ENCODE results near the gene UBL3.

Gene UBL3

GRCh38 chr13:29758531-29759114 lies 91.8 kb downstream of the UBL3 start:
- DNase-seq (ENCODE audit: low read depth in 2 of 2) = peak; percentile 12 to 17

GRCh38 chr13:29756506-29756905 lies 93.9 kb downstream of the UBL3 start:
- no peak for DNase-seq (ENCODE audit: low read depth in 2 of 2)

- no peak for DNase-seq (ENCODE audit: low read depth in 2 of 2)
These were observed 96.0 kb downstream of the UBL3 start for GRCh38 chr13:29754473-29754806.

GRCh38 chr13:29753618-29754472 lies 96.6 kb downstream of the UBL3 start:
- DNase-seq (ENCODE audit: low read depth in 2 of 2) = no peak

GRCh38 chr13:29752175-29752574 lies 98.2 kb downstream of the UBL3 start:
- no peak for DNase-seq (ENCODE audit: low read depth in 2 of 2)

GRCh38 chr13:29750183-29750530 lies 100.3 kb downstream of the UBL3 start:
- DNase-seq (ENCODE audit: low read depth in 2 of 2) = no peak

GRCh38 chr13:29749401-29750182 lies 100.8 kb downstream of the UBL3 start:
- no peak for DNase-seq (ENCODE audit: low read depth in 2 of 2)

- DNase-seq (ENCODE audit: low read depth in 2 of 2) = no peak
These were observed 102.3 kb downstream of the UBL3 start for GRCh38 chr13:29748097-29748496.

- DNase-seq (ENCODE audit: low read depth in 2 of 2) = no peak
These were observed 104.2 kb downstream of the UBL3 start for GRCh38 chr13:29746148-29746677.

GRCh38 chr13:29745704-29746103 lies 104.7 kb downstream of the UBL3 start:
- no peak for DNase-seq (ENCODE audit: low read depth in 2 of 2)

GRCh38 chr13:29743201-29743786 lies 107.1 kb downstream of the UBL3 start:
- DNase-seq (ENCODE audit: low read depth in 2 of 2) = no peak

GRCh38 chr13:29740961-29741360 lies 109.5 kb downstream of the UBL3 start:
- DNase-seq (ENCODE audit: low read depth in 2 of 2) = no peak

GRCh38 chr13:29737061-29737460 lies 113.4 kb downstream of the UBL3 start:
- DNase-seq (ENCODE audit: low read depth in 2 of 2) = no peak

GRCh38 chr13:29733147-29733611 lies 117.2 kb downstream of the UBL3 start:
- DNase-seq (ENCODE audit: low read depth in 2 of 2) = no peak

- no peak for DNase-seq (ENCODE audit: low read depth in 2 of 2)
These were observed 120.2 kb downstream of the UBL3 start for GRCh38 chr13:29730253-29730652.

GRCh38 chr13:29722415-29722814 lies 128.0 kb downstream of the UBL3 start:
- no peak for DNase-seq (ENCODE audit: low read depth in 2 of 2)

GRCh38 chr13:29721766-29722165 lies 128.7 kb downstream of the UBL3 start:
- no peak for DNase-seq (ENCODE audit: low read depth in 2 of 2)

- no peak for DNase-seq (ENCODE audit: low read depth in 2 of 2)
These were observed 131.7 kb downstream of the UBL3 start for GRCh38 chr13:29718694-29719093.

- DNase-seq (ENCODE audit: low read depth in 2 of 2) = no peak
These were observed 133.9 kb downstream of the UBL3 start for GRCh38 chr13:29716493-29716892.

Measured in stimulated activated CD8-positive, alpha-beta memory T cell treated with anti-CD3 and anti-CD28 coated beads, Interleukin-2, amount 100 ng/mL, for 1 hour (primary cell).